HG03439 (cell line): Measurements from ENCODE around the gene CREB3L4.
"Not testable (repeated sequence)": the region's sequence is repeated elsewhere in the genome, so short reads cannot be mapped to it uniquely, and the experiment has no call there.

Experiments used
- ATAC-seq: cut with Tn5 transposase; IDR thresholded peaks from one replicate; pipeline ENCODE4 v1.9.1; 2021; ENCODE audit warnings: mild to moderate bottlenecking, moderate library complexity; ENCODE audit not compliant: unreplicated experiment

CREB3L4 gene

GRCh38 chr1:153958111-153958960, 9.4 kb upstream of the CREB3L4 start, which contains the start of gene CRTC2:
Gene CRTC2 (minus strand): TSS chr1:153958612. CDS start chr1:153958497, 115 bp downstream.
- peak; percentile 77 for ATAC-seq

GRCh38 chr1:153958961-153959260, 8.8 kb upstream of the CREB3L4 start:
- peak; percentile 3 for ATAC-seq

- ATAC-seq = no peak
Measured at GRCh38 chr1:153959454-153959853, 8.2 kb upstream of the CREB3L4 start.

- no peak for ATAC-seq
Measured at GRCh38 chr1:153960206-153960605, 7.5 kb upstream of the CREB3L4 start.

GRCh38 chr1:153961421-153961820, 6.3 kb upstream of the CREB3L4 start:
- ATAC-seq = no peak

GRCh38 chr1:153962088-153963029, 5.3 kb upstream of the CREB3L4 start:
- ATAC-seq = no peak

GRCh38 chr1:153963030-153963849, 4.5 kb upstream of the CREB3L4 start, which contains the start of gene SLC39A1:
Gene SLC39A1 (minus strand): TSS chr1:153963537. CDS start chr1:153962715, 822 bp downstream.
- peak; percentile 43 for ATAC-seq

GRCh38 chr1:153963850-153964331, 3.8 kb upstream of the CREB3L4 start:
- no peak for ATAC-seq

GRCh38 chr1:153968000-153968363, 280 bp downstream of the CREB3L4 start:
- no peak for ATAC-seq

- no peak for ATAC-seq
Measured at GRCh38 chr1:153968408-153968807, 706 bp downstream of the CREB3L4 start.

GRCh38 chr1:153968972-153969371, 1.3 kb downstream of the CREB3L4 start:
- no peak for ATAC-seq

GRCh38 chr1:153970346-153970745, 2.6 kb downstream of the CREB3L4 start:
- no peak for ATAC-seq

GRCh38 chr1:153973071-153973470, 5.4 kb downstream of the CREB3L4 start:
- no peak for ATAC-seq

GRCh38 chr1:153973525-153973924, 5.8 kb downstream of the CREB3L4 start:
- ATAC-seq = no peak

GRCh38 chr1:153976819-153977249, 9.1 kb downstream of the CREB3L4 start:
- peak; percentile 2 for ATAC-seq

GRCh38 chr1:153977250-153978240, 9.8 kb downstream of the CREB3L4 start, which contains the start of gene JTB:
Gene JTB (minus strand): TSS chr1:153977674. CDS start chr1:153977252, 422 bp downstream.
- ATAC-seq = peak; percentile 58

- ATAC-seq = no peak
Measured at GRCh38 chr1:153978274-153978909, 10.7 kb downstream of the CREB3L4 start.

- not testable (repeated sequence) for ATAC-seq
Measured at GRCh38 chr1:153979091-153979490, 11.4 kb downstream of the CREB3L4 start.

GRCh38 chr1:153981735-153982134, 14.0 kb downstream of the CREB3L4 start:
- ATAC-seq = not testable (repeated sequence)
